ENCODE measurements around the gene GABRG3.
"Not testable (repeated sequence)": the region's sequence is repeated elsewhere in the genome, so short reads cannot be mapped to it uniquely, and the experiment has no call there.

The GABRG3 gene

DNA sequence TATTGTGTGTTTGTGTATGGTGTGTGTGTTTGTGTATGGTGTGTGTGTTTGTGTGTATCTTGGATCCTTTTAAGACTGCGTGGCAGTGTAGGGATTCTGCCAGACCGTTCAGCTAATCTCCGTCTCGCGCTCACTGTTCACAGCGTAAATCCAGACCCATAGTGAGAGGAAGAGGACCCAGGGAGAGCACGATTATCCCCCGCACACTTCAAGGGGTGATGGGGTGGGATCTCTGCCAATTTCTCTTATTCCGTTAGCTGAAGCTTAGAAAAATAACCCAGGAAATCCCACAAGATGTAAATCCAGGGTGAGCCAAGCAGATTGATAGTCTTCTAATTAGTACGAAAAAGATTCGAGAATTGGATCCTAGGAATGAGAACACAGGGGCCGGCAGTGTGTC is 381.2 kb downstream of the GABRG3 start:
- no peak for DNase-seq

- no peak for DNase-seq
Measured at GRCh38 chr15:27353856-27354255, 382.9 kb downstream of the GABRG3 start.

DNA sequence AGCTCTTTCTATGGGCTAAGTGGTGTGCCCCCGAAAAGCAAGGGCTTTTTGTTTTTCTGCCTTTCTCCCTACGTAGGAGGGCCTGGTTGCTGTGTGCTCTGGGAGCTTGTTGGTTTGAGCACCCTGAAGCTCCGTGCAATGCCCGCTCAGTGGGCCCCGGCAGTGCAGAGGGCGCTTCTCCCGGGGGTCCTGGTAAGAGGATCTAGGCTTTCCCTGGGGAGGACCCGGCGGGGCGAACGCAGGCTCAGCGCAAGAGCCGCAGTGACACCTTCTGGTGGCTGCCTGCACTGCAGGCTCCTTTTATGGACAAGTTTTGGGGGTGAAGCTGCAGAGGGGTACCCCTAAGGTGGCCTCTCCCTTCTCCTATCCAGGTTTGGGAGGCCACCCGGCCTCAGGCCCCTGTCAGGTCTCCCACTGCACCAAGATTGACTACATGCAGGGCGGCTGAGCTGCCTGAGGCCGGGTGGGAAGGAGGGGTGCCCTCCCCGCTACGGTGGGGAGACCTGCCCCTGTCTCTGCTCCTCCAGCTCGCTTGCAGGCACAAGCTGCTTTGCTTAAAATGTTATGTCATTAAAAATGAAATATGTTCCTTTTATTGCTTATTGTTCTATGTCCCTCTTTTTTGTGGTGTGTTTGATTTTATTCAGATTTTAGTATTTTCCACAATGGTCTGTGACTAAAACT is 387.9 kb downstream of the GABRG3 start:
- DNase-seq: peak; percentile 59

GRCh38 chr15:27359586-27359985 is 388.6 kb downstream of the GABRG3 start:
- no peak for DNase-seq

DNA sequence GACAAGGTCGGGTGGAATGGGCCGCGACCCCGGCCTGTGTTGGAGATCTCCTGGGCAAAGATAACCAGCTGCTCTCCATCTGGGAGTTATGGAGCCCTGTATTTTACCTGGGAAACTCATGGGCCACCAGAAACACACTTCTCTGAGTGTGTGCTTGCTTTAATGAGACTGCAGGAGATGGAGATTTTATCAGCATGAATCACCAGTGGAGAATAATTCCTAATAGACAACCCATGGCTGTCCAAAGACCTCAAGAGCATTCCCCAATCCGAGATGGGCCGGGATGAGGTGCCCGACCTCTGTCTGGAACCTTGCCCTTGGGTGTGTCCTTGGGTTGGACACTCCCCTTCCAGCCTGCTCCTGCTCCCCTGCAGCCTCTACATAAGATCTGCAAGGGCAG is 389.3 kb downstream of the GABRG3 start:
- no peak for DNase-seq

- DNase-seq: no peak
Measured at GRCh38 chr15:27361438-27361837, 390.5 kb downstream of the GABRG3 start.

GRCh38 chr15:27365456-27365855 is 394.5 kb downstream of the GABRG3 start:
- DNase-seq: no peak

- not testable (repeated sequence) for DNase-seq
Measured at GRCh38 chr15:27377391-27377790, 406.4 kb downstream of the GABRG3 start.

DNA sequence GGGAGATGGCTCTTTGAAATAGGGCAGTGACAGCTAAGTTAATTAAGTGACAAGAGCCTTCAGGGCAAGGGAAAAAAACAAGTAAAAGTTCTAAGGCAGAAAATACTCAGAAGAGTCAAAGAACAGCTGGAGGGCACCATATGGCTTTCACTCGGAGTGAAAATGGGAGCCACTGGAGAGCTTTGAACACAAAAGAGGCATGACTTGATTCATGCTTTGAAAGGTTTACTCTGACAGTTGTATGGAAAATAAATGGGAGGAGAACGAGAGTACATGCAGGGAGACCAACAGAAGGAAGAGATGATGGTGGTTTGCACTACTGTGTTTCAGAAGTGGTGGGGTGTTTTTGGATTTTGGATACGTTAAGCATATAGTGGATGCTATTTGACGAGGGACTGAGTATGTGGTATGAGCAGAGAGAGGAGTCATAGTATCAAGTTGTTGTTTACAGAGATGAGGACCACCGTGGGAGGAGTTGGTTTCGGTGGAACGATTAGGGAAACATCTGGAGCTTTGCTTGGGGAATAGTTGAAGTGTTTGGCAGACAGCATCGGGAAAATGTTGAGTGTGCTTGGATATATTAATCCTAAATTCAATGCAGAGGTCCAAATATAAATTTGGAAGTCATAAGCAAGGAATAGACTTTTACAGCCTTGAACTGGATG is 411.5 kb downstream of the GABRG3 start:
- DNase-seq: no peak

- DNase-seq: no peak
Measured at GRCh38 chr15:27383726-27384125, 412.7 kb downstream of the GABRG3 start.

DNA sequence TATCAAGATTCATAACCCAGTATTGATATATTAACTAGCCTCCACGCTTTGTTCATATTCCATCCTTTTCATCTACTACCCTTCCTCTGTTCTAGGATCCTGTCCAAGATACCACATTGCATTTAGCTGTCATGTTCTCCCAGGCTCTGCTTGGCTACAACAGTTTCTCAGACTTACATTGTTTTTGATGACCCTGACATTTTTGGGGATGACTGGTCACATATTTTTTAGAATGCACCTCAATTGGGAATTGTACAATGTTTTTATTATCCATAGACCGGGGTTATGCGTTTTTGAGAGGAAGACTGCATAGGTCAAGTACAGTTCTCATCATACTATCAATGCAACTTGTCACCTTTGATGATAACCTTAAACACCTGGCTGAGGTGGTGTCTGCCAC is 421.2 kb downstream of the GABRG3 start:
- DNase-seq: no peak

- DNase-seq: no peak
Measured at GRCh38 chr15:27396521-27396920, 425.5 kb downstream of the GABRG3 start.

- no peak for DNase-seq
Measured at GRCh38 chr15:27396996-27397395, 426.0 kb downstream of the GABRG3 start.

DNA sequence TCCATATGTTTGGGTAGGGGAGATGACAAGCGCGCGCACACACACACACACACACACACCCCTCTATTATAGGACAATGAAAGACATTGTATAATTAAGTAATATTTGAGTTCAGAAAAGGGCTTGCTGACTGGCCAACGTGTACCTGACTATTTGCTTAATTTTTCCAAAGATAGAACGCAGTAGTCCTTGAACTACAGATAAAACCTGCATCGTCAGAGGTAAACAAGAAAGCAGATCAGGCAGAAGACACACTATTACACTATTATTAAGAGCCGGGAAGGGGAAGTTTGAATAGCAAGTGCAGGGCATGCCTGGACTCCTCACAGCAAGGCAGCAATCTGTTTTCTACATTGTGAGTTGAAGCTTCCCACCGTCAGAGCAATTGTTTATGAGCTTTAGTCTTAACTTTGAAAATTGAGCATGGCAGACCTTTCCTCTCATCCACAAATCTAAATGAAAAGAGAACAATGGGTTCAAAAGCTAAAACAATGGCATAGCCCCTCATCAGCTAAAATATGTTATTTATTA is 427.7 kb downstream of the GABRG3 start:
- DNase-seq: no peak

- DNase-seq: no peak
Measured at GRCh38 chr15:27399241-27399640, 428.3 kb downstream of the GABRG3 start.

- DNase-seq: no peak
Measured at GRCh38 chr15:27401471-27401870, 430.5 kb downstream of the GABRG3 start.

DNA sequence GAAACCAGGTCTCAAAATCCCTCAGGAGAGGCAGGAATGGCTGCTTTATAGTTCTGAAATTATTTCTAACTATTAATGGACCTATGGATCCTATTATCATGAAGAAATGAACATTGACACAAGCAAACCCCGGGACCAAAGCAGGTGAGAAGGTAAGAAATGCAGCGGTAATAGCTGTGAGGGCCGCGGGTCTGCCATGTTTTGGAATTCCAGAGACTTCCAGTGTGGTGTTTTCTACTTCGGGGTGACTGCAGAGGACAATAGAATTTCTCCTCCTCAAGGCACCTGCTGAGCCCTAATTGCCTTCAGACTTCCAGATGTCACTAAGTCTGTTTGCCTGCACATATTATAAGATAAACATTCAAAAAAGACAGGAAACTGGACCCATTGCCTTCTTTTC is 437.4 kb downstream of the GABRG3 start:
- no peak for DNase-seq

GRCh38 chr15:27410996-27411605 is 440.1 kb downstream of the GABRG3 start:
- DNase-seq: no peak

DNA sequence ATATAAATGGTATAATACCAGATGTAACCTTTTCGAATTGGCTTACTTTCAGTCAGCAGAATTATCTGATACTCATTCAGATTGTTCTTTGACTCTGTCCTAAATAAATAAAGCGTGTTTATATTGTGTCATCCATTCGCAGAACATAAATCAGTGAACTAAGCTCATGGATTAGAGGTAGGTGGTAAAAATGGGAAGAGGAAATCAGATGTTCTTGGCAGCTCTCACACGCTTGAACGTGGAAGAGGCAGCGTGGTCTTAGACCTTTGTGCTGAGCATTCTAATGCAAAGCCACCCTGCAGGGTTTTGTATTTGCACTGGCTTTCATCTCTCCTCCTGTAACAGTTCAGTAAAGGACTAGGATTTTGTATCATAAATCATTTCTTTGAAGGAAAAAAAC is 441.4 kb downstream of the GABRG3 start:
- DNase-seq: no peak

DNA sequence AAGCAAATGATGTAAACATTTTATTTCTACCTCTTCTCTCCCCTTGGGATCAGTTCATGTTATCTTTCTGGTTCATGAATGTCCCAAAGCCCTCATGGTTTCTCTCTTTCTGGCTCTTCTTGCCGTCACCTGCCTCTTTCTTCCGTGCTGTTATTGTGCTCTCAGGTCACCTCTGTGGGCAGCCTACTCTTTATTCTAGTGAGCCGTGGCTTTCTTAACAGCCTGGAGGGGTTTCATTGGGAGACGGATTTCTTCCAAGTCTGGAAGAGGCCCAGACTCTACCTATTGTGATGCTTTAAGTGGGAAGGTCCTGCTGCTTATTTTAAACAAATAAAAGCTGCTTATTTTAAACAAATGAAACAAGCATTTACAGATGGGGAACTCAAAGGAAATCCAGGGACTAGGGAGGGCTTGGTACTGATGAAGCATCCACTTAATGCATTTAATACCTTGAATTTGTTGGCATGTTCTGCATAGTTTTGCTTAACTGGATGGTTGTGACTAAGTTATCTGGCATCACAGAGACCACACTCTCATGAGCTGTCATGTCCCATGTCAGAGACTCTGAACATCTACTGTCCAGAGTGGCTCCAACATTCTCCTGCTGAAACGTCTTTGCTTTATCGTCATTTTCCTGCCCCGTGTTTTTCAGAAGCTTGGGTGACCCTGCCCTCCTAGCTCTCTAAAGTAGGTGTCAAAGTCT is 443.3 kb downstream of the GABRG3 start:
- no peak for DNase-seq

- DNase-seq: no peak
Measured at GRCh38 chr15:27418726-27419125, 447.7 kb downstream of the GABRG3 start.

GRCh38 chr15:27422997-27423396 is 452.0 kb downstream of the GABRG3 start:
- no peak for DNase-seq

- DNase-seq: no peak
Measured at GRCh38 chr15:27426805-27427204, 455.8 kb downstream of the GABRG3 start.

All from right kidney (tissue), 1 donor.